HG03159 (cell line): Measurements from ENCODE around the gene TSPAN8.
"Not testable (repeated sequence)": the region's sequence is repeated elsewhere in the genome, so short reads cannot be mapped to it uniquely, and the experiment has no call there.

Source experiments
- ATAC-seq: cut with Tn5 transposase; IDR thresholded peaks from one replicate; pipeline ENCODE4 v1.9.1; 2021; ENCODE audit warnings: mild to moderate bottlenecking, moderate library complexity; ENCODE audit not compliant: unreplicated experiment

TSPAN8 gene

GRCh38 chr12:71129364-71129763 is 28.4 kb downstream of the TSPAN8 start:
- ATAC-seq = no peak

- ATAC-seq = no peak
These were observed 29.5 kb downstream of the TSPAN8 start for GRCh38 chr12:71128191-71128788.

GRCh38 chr12:71125949-71126348 is 31.9 kb downstream of the TSPAN8 start:
- ATAC-seq = no peak

GRCh38 chr12:71125515-71125914 is 32.3 kb downstream of the TSPAN8 start:
- no peak for ATAC-seq

GRCh38 chr12:71124835-71125460 is 32.9 kb downstream of the TSPAN8 start:
- ATAC-seq = no peak

GRCh38 chr12:71113148-71113547 is 44.7 kb downstream of the TSPAN8 start:
- not testable (repeated sequence) for ATAC-seq

- no peak for ATAC-seq
These were observed 48.0 kb downstream of the TSPAN8 start for GRCh38 chr12:71109834-71110233.

- ATAC-seq = no peak
These were observed 49.4 kb downstream of the TSPAN8 start for GRCh38 chr12:71108355-71108754.

- no peak for ATAC-seq
These were observed 49.9 kb downstream of the TSPAN8 start for GRCh38 chr12:71107936-71108335.

- no peak for ATAC-seq
These were observed 51.8 kb downstream of the TSPAN8 start for GRCh38 chr12:71105956-71106355.

GRCh38 chr12:71092290-71092689 is 65.5 kb downstream of the TSPAN8 start:
- no peak for ATAC-seq

- no peak for ATAC-seq
These were observed 66.8 kb downstream of the TSPAN8 start for GRCh38 chr12:71090971-71091370.

GRCh38 chr12:71085575-71085974 is 72.2 kb downstream of the TSPAN8 start:
- ATAC-seq = no peak

- no peak for ATAC-seq
These were observed 82.1 kb downstream of the TSPAN8 start for GRCh38 chr12:71075743-71076142.
